Measurements from ENCODE around the gene SEC16B. TPM values are rescaled to one million over a fixed set of nuclear protein-coding genes. Genes with fewer than 3 reads are reported as not detected.
"Not testable (repeated sequence)": the region's sequence is repeated elsewhere in the genome, so short reads cannot be mapped to it uniquely, and the experiment has no call there.

The SEC16B gene
- total RNA-seq, 4 donors from 2014 or later, result 1.8 to 5.5 (median 3.5) TPM

GRCh38 chr1:178004926-178005391 is 35.1 kb upstream of the SEC16B start:
- Histone ChIP-seq H3K4me3 (no peak overlapping the region), H3K27ac (no peak overlapping the region), H3K9me3 (no peaks in the 10 kb centered on the region), H3K36me3 (peaks cover 0 to 23% of the 10 kb centered on the region in 2 donors), H3K27me3 (no peaks in the 10 kb centered on the region), H3K4me1 (no peaks in the 10 kb centered on the region)
- 49 to 56% methylated on average over 6 of the region's 6 CpGs for WGBS, 2 donors (ENCODE audit: low coverage in 1 of 2)
- no peak for ATAC-seq
- TF ChIP-seq POLR2AphosphoS5 (IDR thresholded peaks at IDR 0.05) (no peak), EP300 (IDR thresholded peaks at IDR 0.05) (no peak), POLR2A (IDR thresholded peaks at IDR 0.05) (no peak), CTCF (IDR thresholded peaks at IDR 0.05) (no peak)

- 73% methylated on average over 4 of the region's 4 CpGs for WGBS, 2 donors (ENCODE audit: low coverage in 1 of 2)
- peaks cover 0 to 14% of the 10 kb centered on the region in 2 donors for H3K36me3 ChIP-seq
- no peaks in the 10 kb centered on the region for H3K27me3 ChIP-seq
- no peak for ATAC-seq
- H3K27ac ChIP-seq, result no peak overlapping the region
- no peak for TF ChIP-seq POLR2A (IDR thresholded peaks at IDR 0.05)
- no peak for TF ChIP-seq EP300 (IDR thresholded peaks at IDR 0.05)
- no peak for TF ChIP-seq POLR2AphosphoS5 (IDR thresholded peaks at IDR 0.05)
- no peak for TF ChIP-seq CTCF (IDR thresholded peaks at IDR 0.05)
- H3K4me3 ChIP-seq, result no peak overlapping the region
- no peaks in the 10 kb centered on the region for H3K9me3 ChIP-seq
- H3K4me1 ChIP-seq, result no peaks in the 10 kb centered on the region
Measured at GRCh38 chr1:177998696-177999631, 29.1 kb upstream of the SEC16B start.

- H3K4me3 ChIP-seq, result no peak overlapping the region
- no peaks in the 10 kb centered on the region for H3K9me3 ChIP-seq
- H3K36me3 ChIP-seq, result peaks cover 0 to 26% of the 10 kb centered on the region in 2 donors
- WGBS, 2 donors (ENCODE audit: low coverage in 1 of 2), result 80 to 98% methylated on average over 4 to 5 of the region's 5 CpGs
- no peak overlapping the region for H3K27ac ChIP-seq
- no peaks in the 10 kb centered on the region for H3K27me3 ChIP-seq
- TF ChIP-seq CTCF (IDR thresholded peaks at IDR 0.05) (no peak), EP300 (IDR thresholded peaks at IDR 0.05) (no peak), POLR2A (IDR thresholded peaks at IDR 0.05) (no peak), POLR2AphosphoS5 (IDR thresholded peaks at IDR 0.05) (no peak)
- ATAC-seq, result no peak
- no peaks in the 10 kb centered on the region for H3K4me1 ChIP-seq
Measured at GRCh38 chr1:177996957-177997356, 27.1 kb upstream of the SEC16B start.

GRCh38 chr1:177995369-177995768 is 25.5 kb upstream of the SEC16B start:
- no peaks in the 10 kb centered on the region for H3K27me3 ChIP-seq
- no peak overlapping the region for H3K27ac ChIP-seq
- H3K4me1 ChIP-seq, result no peaks in the 10 kb centered on the region
- ATAC-seq, result no peak
- peaks cover 0 to 28% of the 10 kb centered on the region in 2 donors for H3K36me3 ChIP-seq
- no peak overlapping the region for H3K4me3 ChIP-seq
- 83 to 100% methylated on average over 1 to 5 of the region's 5 CpGs for WGBS, 2 donors (ENCODE audit: low coverage in 1 of 2)
- no peaks in the 10 kb centered on the region for H3K9me3 ChIP-seq
- TF ChIP-seq POLR2A (IDR thresholded peaks at IDR 0.05), result no peak
- no peak for TF ChIP-seq CTCF (IDR thresholded peaks at IDR 0.05)
- TF ChIP-seq POLR2AphosphoS5 (IDR thresholded peaks at IDR 0.05), result no peak
- TF ChIP-seq EP300 (IDR thresholded peaks at IDR 0.05), result no peak

GRCh38 chr1:177986281-177986680 is 16.4 kb upstream of the SEC16B start:
- H3K27ac ChIP-seq, H3K4me3 ChIP-seq, ATAC-seq, H3K27me3 ChIP-seq: not testable (repeated sequence)
- 67 to 73% methylated on average over 2 to 5 of the region's 5 CpGs for WGBS, 2 donors (ENCODE audit: low coverage in 1 of 2)
- Histone ChIP-seq H3K9me3 (peaks cover 0 to 13% (median 0%) of the 10 kb centered on the region in 3 donors), H3K4me1 (peaks cover 0 to 13% (median 6%) of the 10 kb centered on the region in 3 donors), H3K36me3 (peaks cover 0 to 12% of the 10 kb centered on the region in 2 donors)

All from gastroesophageal sphincter (tissue), 4 donors.